Right atrium auricular region (tissue), 2 donors: ENCODE measurements around the gene OAS1. TPM values are rescaled to one million over a fixed set of nuclear protein-coding genes. Genes with fewer than 3 reads are reported as not detected.
"Not testable (repeated sequence)": the region's sequence is repeated elsewhere in the genome, so short reads cannot be mapped to it uniquely, and the experiment has no call there.

Experiments
- DNase-seq: peaks from one replicate; pipeline ENCODE4 v3.0.0-alpha.2; 2019; ENCODE audit warnings: low spot score
- H3K27ac ChIP-seq, 2 donors: fragments of 200-600 bp; sonication (generic); 1 replicate in 1 of 2; 2 replicates in 1 of 2; pipeline ENCODE4 v1.5.1; 2016 to 2019
- H3K27me3 ChIP-seq, 2 donors: fragments of 200-600 bp; sonication (generic); one replicate each; pipeline versions ENCODE4 v1.5.1 to v1.6.0; 2017 to 2019
- H3K36me3 ChIP-seq: fragments of 200-600 bp; sonication (generic); one replicate; pipeline ENCODE4 v1.5.1; 2016
- H3K4me1 ChIP-seq, 2 donors: fragments of 200-600 bp; sonication (generic); one replicate each; pipeline versions ENCODE4 v1.5.1 to v1.6.0; 2017 to 2019
- H3K4me3 ChIP-seq, 2 donors: fragments of 200-600 bp; sonication (generic); 1 replicate in 1 of 2; 2 replicates in 1 of 2; pipeline ENCODE4 v1.5.1; 2017 to 2019; ENCODE audit warnings: mild to moderate bottlenecking in 1 of 2, moderate library complexity in 1 of 2
- H3K9me3 ChIP-seq, 2 donors: fragments of 200-600 bp; sonication (generic); one replicate each; pipeline ENCODE4 v1.5.1; 2019
- CTCF ChIP-seq, 2 donors: fragments of 200-600 bp; sonication (generic); IDR thresholded peaks; one replicate each; pipeline ENCODE4 v1.5.1; 2019; ENCODE audit warnings: antibody characterized with exemption in 2 of 2
- total RNA-seq, 2 donors: library from RNA; depleted of rRNA; stranded (reverse); fragments of >200 nt; gene quantifications; one replicate each; pipeline ENCODE4 v1.1.0, GENCODE V29; 2016

The OAS1 gene
- total RNA-seq, 2 donors from 2014 or later, result 4.0 to 8.4 TPM

GRCh38 chr12:112908548-112908947, 1.8 kb downstream of the OAS1 start:
- no peak for TF ChIP-seq CTCF (IDR thresholded peaks at IDR 0.05)
- H3K4me3 ChIP-seq, result peak overlapping the region in 1 of 2 donors; percentile 51
- H3K36me3 ChIP-seq, result no peaks in the 10 kb centered on the region
- no peaks in the 10 kb centered on the region for H3K27me3 ChIP-seq
- H3K27ac ChIP-seq, result peak overlapping the region in 1 of 2 donors; percentile 2
- peaks cover 0 to 20% of the 10 kb centered on the region in 2 donors for H3K9me3 ChIP-seq
- no peak for DNase-seq
- H3K4me1 ChIP-seq, result peaks cover 0 to 39% of the 10 kb centered on the region in 2 donors

GRCh38 chr12:112909693-112910092, 2.9 kb downstream of the OAS1 start:
- H3K27ac ChIP-seq, result no peak overlapping the region
- no peaks in the 10 kb centered on the region for H3K27me3 ChIP-seq
- DNase-seq, result no peak
- H3K9me3 ChIP-seq, result peaks cover 0 to 27% of the 10 kb centered on the region in 2 donors
- peaks cover 0 to 39% of the 10 kb centered on the region in 2 donors for H3K4me1 ChIP-seq
- no peaks in the 10 kb centered on the region for H3K36me3 ChIP-seq
- no peak overlapping the region for H3K4me3 ChIP-seq
- no peak for TF ChIP-seq CTCF (IDR thresholded peaks at IDR 0.05)

- Histone ChIP-seq H3K27me3 (no peaks in the 10 kb centered on the region), H3K36me3 (peaks cover 16% of the 10 kb centered on the region), H3K4me1 (peaks cover 0 to 9% of the 10 kb centered on the region in 2 donors), H3K9me3 (peaks cover 0 to 35% of the 10 kb centered on the region in 2 donors), H3K4me3 (no peak overlapping the region), H3K27ac (no peak overlapping the region)
- TF ChIP-seq CTCF (IDR thresholded peaks at IDR 0.05), result no peak
- no peak for DNase-seq
Observed at GRCh38 chr12:112913038-112913688, 6.4 kb downstream of the OAS1 start.

GRCh38 chr12:112913888-112914287, 7.1 kb downstream of the OAS1 start:
- peaks cover 16% of the 10 kb centered on the region for H3K36me3 ChIP-seq
- H3K9me3 ChIP-seq, result peaks cover 0 to 35% of the 10 kb centered on the region in 2 donors
- H3K27ac ChIP-seq, H3K27me3 ChIP-seq, H3K4me1 ChIP-seq, H3K4me3 ChIP-seq, DNase-seq: not testable (repeated sequence)

GRCh38 chr12:112916270-112916669, 9.5 kb downstream of the OAS1 start:
- Histone ChIP-seq H3K27me3 (no peaks in the 10 kb centered on the region), H3K36me3 (peaks cover 21% of the 10 kb centered on the region), H3K9me3 (peaks cover 0 to 35% of the 10 kb centered on the region in 2 donors), H3K4me1 (no peaks in the 10 kb centered on the region), H3K4me3 (no peak overlapping the region), H3K27ac (no peak overlapping the region)
- no peak for TF ChIP-seq CTCF (IDR thresholded peaks at IDR 0.05)
- no peak for DNase-seq

GRCh38 chr12:112919121-112919520, 12.4 kb downstream of the OAS1 start:
- DNase-seq, result no peak
- peaks cover 21% of the 10 kb centered on the region for H3K36me3 ChIP-seq
- no peaks in the 10 kb centered on the region for H3K4me1 ChIP-seq
- H3K27me3 ChIP-seq, result no peaks in the 10 kb centered on the region
- peaks cover 0 to 9% of the 10 kb centered on the region in 2 donors for H3K9me3 ChIP-seq
- H3K27ac ChIP-seq, result no peak overlapping the region
- no peak overlapping the region for H3K4me3 ChIP-seq
- no peak for TF ChIP-seq CTCF (IDR thresholded peaks at IDR 0.05)
